GM12801 (cell line): ENCODE data around the gene ADCY9.

ENCODE experiments used
- TF ChIP-seq, protein P1 (sequence below): IDR thresholded peaks from one replicate; pipeline ENCODE4 v1.5.1; 2011; ENCODE audit warnings: control low read depth; ENCODE audit not compliant: insufficient read length; ENCODE audit errors: extremely low read depth

ADCY9 gene

DNA sequence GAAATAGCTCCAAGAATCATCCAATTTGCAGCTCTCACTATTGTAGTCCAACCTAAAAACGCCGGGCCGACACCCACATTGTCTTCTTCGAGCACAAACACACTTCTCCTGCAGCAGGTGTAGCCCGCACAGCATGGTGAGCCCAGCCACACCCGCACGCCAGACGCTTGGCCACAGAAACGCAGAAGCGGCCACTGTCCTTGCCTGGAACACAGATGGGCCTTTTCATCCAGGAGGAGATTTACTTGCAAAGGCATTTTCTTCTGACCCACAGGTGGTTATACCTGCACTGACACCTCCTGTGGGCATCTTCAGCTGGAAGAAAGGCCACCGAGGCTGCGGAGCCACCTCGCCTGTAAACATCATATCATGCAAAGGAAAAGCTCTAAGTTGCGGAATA lies 98.4 kb downstream of the ADCY9 start:
- TF ChIP-seq, protein P1, sequence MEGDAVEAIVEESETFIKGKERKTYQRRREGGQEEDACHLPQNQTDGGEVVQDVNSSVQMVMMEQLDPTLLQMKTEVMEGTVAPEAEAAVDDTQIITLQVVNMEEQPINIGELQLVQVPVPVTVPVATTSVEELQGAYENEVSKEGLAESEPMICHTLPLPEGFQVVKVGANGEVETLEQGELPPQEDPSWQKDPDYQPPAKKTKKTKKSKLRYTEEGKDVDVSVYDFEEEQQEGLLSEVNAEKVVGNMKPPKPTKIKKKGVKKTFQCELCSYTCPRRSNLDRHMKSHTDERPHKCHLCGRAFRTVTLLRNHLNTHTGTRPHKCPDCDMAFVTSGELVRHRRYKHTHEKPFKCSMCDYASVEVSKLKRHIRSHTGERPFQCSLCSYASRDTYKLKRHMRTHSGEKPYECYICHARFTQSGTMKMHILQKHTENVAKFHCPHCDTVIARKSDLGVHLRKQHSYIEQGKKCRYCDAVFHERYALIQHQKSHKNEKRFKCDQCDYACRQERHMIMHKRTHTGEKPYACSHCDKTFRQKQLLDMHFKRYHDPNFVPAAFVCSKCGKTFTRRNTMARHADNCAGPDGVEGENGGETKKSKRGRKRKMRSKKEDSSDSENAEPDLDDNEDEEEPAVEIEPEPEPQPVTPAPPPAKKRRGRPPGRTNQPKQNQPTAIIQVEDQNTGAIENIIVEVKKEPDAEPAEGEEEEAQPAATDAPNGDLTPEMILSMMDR = no peak

DNA sequence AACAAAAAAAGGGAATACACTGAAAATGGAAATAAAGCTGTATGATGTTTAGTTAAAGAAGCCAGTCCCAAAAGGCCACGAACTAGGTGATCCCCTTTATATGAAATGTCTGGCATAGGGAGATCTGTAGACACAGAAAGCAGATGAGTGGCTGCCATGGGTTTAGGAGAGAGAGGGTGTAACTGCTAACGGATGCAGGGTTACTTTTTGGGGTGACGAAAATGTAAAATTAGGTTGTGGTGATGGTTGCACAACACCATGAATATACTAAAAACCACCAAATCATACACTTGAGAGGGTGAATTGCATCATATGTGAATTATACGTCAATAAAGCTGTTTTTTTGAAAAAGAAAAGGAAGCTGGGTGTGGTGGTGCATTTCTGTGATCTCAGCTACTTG lies 99.6 kb downstream of the ADCY9 start:
- TF ChIP-seq, protein P1 = no peak

DNA sequence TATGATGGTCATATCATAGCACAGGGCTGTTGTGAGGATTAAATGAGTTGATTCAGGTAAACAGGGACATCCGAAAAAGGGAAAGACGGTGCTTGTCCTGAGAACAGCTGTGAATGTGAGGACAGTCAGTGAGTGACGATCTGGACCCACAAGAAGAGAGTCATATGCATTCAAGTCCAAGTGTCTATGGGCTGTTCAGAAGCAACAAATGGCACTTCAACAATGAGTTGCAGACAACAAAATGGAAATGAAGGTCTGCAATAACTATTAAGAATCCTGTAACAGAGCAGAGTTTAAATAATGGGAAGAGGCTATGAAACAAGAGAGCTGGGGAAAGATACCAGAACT lies 100.3 kb downstream of the ADCY9 start:
- TF ChIP-seq, protein P1 = no peak

DNA sequence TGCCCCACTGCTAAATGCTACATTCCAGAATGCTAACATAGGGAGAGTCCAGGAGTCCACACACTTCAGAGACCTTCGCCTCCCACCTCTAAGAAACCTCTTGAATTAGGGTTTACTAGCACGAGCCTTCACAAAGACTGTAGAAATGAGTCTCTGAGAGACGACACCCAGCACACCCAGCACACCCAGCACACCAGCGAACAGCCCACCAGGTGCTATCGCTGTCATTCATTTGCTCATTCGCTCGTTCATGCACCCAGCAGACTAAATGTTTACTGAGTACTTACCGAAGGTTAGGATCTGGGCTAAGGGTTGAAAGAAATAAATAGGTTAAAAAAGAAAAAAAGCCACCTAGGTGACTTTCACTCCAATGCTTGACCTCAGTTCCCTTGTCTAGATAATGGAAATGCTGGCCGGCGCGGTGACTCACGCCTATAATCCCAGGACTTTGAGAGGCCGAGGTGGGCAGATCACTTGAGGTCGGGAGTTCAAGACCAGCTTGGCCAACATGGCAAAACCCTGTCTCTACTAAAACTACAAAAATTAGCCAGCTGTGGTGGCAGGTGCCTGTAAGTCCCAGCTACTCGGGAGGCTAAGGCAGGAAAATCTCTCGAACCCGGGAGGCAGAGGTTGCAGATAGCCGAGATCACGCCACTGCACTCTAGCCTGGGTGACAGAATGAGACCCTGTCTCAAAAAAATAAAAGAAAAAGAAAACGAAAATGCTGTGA lies 100.8 kb downstream of the ADCY9 start:
- TF ChIP-seq, protein P1 = no peak

DNA sequence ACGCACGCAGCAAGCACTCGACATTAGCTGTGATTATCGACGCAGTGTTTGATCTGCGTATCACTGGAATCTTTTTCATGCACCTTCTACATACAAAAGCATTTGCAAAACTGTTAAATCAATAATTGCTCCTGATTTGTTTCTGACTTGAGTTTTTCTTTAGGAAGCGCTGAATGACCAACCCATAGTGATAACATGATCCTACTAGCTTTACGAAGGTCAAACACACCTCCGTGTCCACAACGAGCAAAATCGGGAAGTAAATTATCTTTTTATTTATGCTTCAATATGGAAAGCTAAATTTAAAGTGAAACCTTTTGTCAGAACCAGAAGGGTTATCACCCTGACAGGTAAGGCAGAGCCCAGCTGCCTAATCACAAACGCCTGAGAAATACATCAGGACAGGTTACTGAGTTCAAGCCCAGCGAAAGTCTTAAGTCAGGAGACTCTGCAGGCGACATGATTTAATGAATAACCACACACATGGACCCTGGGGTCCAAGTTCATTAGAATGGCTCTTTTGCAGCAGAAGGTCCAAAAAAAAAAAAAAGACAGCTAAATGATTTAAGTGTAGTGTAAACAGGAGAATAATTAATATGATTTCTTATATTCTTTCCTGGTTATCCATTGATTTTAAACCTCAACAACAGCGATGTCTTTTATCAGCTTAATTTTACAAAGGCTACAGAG lies 104.2 kb downstream of the ADCY9 start:
- TF ChIP-seq, protein P1 = no peak

DNA sequence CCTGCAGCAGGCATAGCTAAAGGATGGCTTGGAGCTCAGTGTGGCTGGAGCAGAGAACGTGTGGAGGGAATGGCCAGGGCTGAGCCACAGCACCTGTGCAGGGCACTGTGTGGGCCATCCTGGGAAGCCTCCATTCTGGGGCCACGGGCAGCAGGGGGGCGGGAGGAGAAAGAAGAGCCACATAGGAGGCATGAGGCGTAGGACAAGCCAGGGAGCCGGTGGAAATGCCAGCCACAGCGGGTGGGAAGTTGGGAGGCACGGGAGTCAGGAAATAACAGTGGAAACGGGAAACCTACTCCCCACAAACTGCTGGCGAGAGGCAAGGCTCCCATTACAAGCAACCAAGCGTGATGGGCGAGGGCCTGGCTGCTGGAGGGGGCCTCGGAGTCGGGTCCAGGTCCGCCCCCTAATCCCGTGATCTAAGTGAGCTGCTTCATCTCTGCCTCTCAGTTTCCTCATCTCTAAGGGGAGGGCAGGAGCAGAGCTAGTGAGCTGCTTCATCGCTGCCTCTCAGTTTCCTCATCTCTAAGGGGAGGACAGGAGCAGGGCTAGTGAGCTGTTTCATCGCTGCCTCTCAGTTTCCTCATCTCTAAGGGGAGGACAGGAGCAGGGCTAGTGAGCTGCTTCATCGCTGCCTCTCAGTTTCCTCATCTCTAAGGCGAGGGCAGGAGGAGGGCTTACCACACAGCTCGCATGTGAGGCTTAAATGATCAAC lies 104.9 kb downstream of the ADCY9 start:
- TF ChIP-seq, protein P1 = no peak
